ENCODE results near the gene NR1H3. TPM values are rescaled to one million over a fixed set of nuclear protein-coding genes. Genes with fewer than 3 reads are reported as not detected.

The NR1H3 gene
- polyA plus RNA-seq, 3 donors: 4.4 to 20.3 (median 9.3) TPM

DNA sequence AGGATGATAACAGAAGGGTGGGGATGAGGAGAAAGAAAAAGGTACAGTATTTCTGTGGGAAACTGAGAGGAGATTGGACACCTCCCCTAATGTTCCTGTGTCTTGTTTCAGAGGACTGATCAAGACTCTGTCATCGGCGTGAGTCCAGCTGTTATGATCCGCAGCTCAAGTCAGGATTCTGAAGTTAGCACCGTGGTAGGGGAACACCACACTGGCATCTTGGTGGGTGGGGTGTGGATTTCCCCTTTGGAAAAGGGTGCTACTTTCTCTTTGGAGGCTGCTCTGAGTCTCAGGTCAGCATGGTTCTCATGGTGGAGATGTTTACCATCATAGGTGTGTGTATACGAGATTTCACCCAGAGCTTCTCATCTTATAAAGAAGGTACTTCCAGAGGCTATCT lies 37.6 kb downstream of the NR1H3 start:
- Mint-ChIP-seq H3K4me3 (no peak overlapping the region), H3K9me3 (peaks cover 0 to 4% (median 0%) of the 10 kb centered on the region in 7 donors), H3K27ac (peak overlapping the region in 1 of 7 donors; percentile 55), H3K27me3 (ENCODE audit: low read depth in 3 of 3) (no peaks in the 10 kb centered on the region), H3K4me1 (no peaks in the 10 kb centered on the region), H3K36me3 (peaks cover 81 to 95% of the 10 kb centered on the region in 2 donors)
- Histone ChIP-seq H3K4me1 (ENCODE audit: control insufficient read depth in 1 of 2, insufficient read depth in 2 of 2, low read length in 2 of 2) (no peaks in the 10 kb centered on the region), H3K36me3 (replicated peaks in 1 of 2; ENCODE audit: control insufficient read depth in 1 of 2, insufficient read depth in 2 of 2, low read length in 2 of 2) (peaks cover 90 to 99% of the 10 kb centered on the region in 2 donors), H3K27ac (ENCODE audit: low read depth in 1 of 2, low read length in 2 of 2) (no peak overlapping the region), H3K9me3 (replicated peaks in 1 of 2; ENCODE audit: control insufficient read depth in 1 of 2, insufficient read depth in 1 of 2, low read length in 2 of 2) (no peaks in the 10 kb centered on the region), H3K4me2 (replicated peaks; ENCODE audit: extremely low read depth, low read length, poor library complexity, severe bottlenecking) (no peak overlapping the region), H3K4me3 (replicated peaks in 1 of 3; ENCODE audit: low read depth in 2 of 3, low read length in 3 of 3) (no peak overlapping the region), H2AFZ (ENCODE audit: insufficient read depth, low read depth, low read length, poor library complexity, severe bottlenecking) (no peak overlapping the region), H3K27me3 (ENCODE audit: control insufficient read depth in 2 of 2, insufficient read depth in 2 of 2, low read length in 2 of 2) (no peaks in the 10 kb centered on the region), H3K79me2 (ENCODE audit: insufficient read depth, low read length) (peaks cover 13% of the 10 kb centered on the region), H3K9ac (ENCODE audit: insufficient read depth, low read length, poor library complexity, severe bottlenecking) (no peak overlapping the region), H4K20me1 (ENCODE audit: insufficient read depth, low read length) (peaks cover 44% of the 10 kb centered on the region)
- DNase-seq: no peak
- TF ChIP-seq CTCF (IDR thresholded peaks at IDR 0.05): no peak
- WGBS (ENCODE audit: insufficient coverage): no CpG with 5 or more reads among the region's 5 CpGs
- intact Hi-C loops (cut with micrococcal nuclease): no loop called here

DNA sequence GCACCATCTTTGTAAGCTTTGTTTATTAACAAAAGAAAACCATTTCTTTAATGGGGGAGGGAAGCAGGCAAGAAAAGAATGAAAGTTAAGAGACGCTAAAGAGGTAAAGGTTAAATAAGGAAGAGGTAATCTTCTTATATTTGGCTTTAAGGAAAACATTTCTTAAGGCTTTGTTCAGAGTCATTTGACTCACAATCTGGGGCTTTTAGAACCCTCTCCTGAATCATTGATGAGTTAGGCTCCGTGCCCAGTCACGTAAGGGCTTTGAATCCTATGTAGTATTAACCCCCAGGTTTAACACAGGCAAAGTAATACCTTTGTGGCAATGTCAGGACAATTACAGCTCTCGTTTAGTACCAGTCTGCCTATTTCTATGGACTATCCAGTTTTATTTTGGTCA lies 38.2 kb downstream of the NR1H3 start:
- intact Hi-C loops (cut with micrococcal nuclease): no loop called here
- TF ChIP-seq CTCF (IDR thresholded peaks at IDR 0.05): no peak
- H3K4me1 ChIP-seq (ENCODE audit: control insufficient read depth in 1 of 2, insufficient read depth in 2 of 2, low read length in 2 of 2): no peaks in the 10 kb centered on the region
- H3K4me3 Mint-ChIP-seq: no peak overlapping the region
- H3K4me2 ChIP-seq (replicated peaks; ENCODE audit: extremely low read depth, low read length, poor library complexity, severe bottlenecking): no peak overlapping the region
- peaks cover 40% of the 10 kb centered on the region for H4K20me1 ChIP-seq (ENCODE audit: insufficient read depth, low read length)
- H3K27ac ChIP-seq (ENCODE audit: low read depth in 1 of 2, low read length in 2 of 2): no peak overlapping the region
- H3K4me3 ChIP-seq (replicated peaks in 1 of 3; ENCODE audit: low read depth in 2 of 3, low read length in 3 of 3): no peak overlapping the region
- H3K9ac ChIP-seq (ENCODE audit: insufficient read depth, low read length, poor library complexity, severe bottlenecking): no peak overlapping the region
- no peak overlapping the region for H2AFZ ChIP-seq (ENCODE audit: insufficient read depth, low read depth, low read length, poor library complexity, severe bottlenecking)
- no peak overlapping the region for H3K27ac Mint-ChIP-seq
- H3K27me3 Mint-ChIP-seq (ENCODE audit: low read depth in 3 of 3): no peaks in the 10 kb centered on the region
- peaks cover 0 to 4% (median 0%) of the 10 kb centered on the region in 7 donors for H3K9me3 Mint-ChIP-seq
- WGBS (ENCODE audit: insufficient coverage): no CpG with 5 or more reads among the region's 4 CpGs
- peaks cover 13% of the 10 kb centered on the region for H3K79me2 ChIP-seq (ENCODE audit: insufficient read depth, low read length)
- H3K36me3 ChIP-seq (replicated peaks in 1 of 2; ENCODE audit: control insufficient read depth in 1 of 2, insufficient read depth in 2 of 2, low read length in 2 of 2): peaks cover 87 to 99% of the 10 kb centered on the region in 2 donors
- H3K27me3 ChIP-seq (ENCODE audit: control insufficient read depth in 2 of 2, insufficient read depth in 2 of 2, low read length in 2 of 2): no peaks in the 10 kb centered on the region
- no peak for DNase-seq
- no peaks in the 10 kb centered on the region for H3K4me1 Mint-ChIP-seq
- no peaks in the 10 kb centered on the region for H3K9me3 ChIP-seq (replicated peaks in 1 of 2; ENCODE audit: control insufficient read depth in 1 of 2, insufficient read depth in 1 of 2, low read length in 2 of 2)
- H3K36me3 Mint-ChIP-seq: peaks cover 81 to 95% of the 10 kb centered on the region in 2 donors

Measured in CD14-positive monocyte (primary cell).